GM04503 (cell line): ENCODE data around the gene YPEL3.
"Not testable (repeated sequence)": the region's sequence is repeated elsewhere in the genome, so short reads cannot be mapped to it uniquely, and the experiment has no call there.

ENCODE experiments used
- DNase-seq: peaks from one replicate; pipeline ENCODE4 v3.0.0-alpha.2; 2012; ENCODE audit warnings: low read depth

YPEL3 gene

GRCh38 chr16:30116291-30117207, 20.5 kb upstream of the YPEL3 start:
- DNase-seq, result no peak

- no peak for DNase-seq
Measured at GRCh38 chr16:30115238-30115637, 19.2 kb upstream of the YPEL3 start.

- not testable (repeated sequence) for DNase-seq
Measured at GRCh38 chr16:30114833-30115232, 18.8 kb upstream of the YPEL3 start.

- no peak for DNase-seq
Measured at GRCh38 chr16:30114411-30114810, 18.4 kb upstream of the YPEL3 start.

- DNase-seq, result no peak
Measured at GRCh38 chr16:30113711-30114333, 17.8 kb upstream of the YPEL3 start.

- no peak for DNase-seq
Measured at GRCh38 chr16:30113031-30113710, 17.2 kb upstream of the YPEL3 start, which contains the start of gene GDPD3. TSS of gene GDPD3 (minus strand) at chr16:30113537. CDS start at chr16:30113478, 59 bp downstream.

- no peak for DNase-seq
Measured at GRCh38 chr16:30112197-30113030, 16.4 kb upstream of the YPEL3 start.

- no peak for DNase-seq
Measured at GRCh38 chr16:30110661-30111060, 14.6 kb upstream of the YPEL3 start.

- no peak for DNase-seq
Measured at GRCh38 chr16:30108059-30108850, 12.2 kb upstream of the YPEL3 start.

GRCh38 chr16:30104492-30104891, 8.5 kb upstream of the YPEL3 start:
- DNase-seq, result no peak

GRCh38 chr16:30104090-30104489, 8.1 kb upstream of the YPEL3 start:
- no peak for DNase-seq

GRCh38 chr16:30096862-30097563, 1.0 kb upstream of the YPEL3 start:
- no peak for DNase-seq

- DNase-seq, result no peak
Measured at GRCh38 chr16:30095166-30096078, 591 bp downstream of the YPEL3 start.

GRCh38 chr16:30094541-30095165, 1.4 kb downstream of the YPEL3 start:
- DNase-seq, result no peak

- DNase-seq, result no peak
Measured at GRCh38 chr16:30092373-30093010, 3.5 kb downstream of the YPEL3 start.

GRCh38 chr16:30091474-30092372, 4.3 kb downstream of the YPEL3 start, which contains the start of gene TBX6:
TSS of gene TBX6 (minus strand) at chr16:30091924. CDS start at chr16:30091193, 731 bp downstream.
- DNase-seq, result peak; percentile 49
